Heart right ventricle (tissue), 16 donors: ENCODE measurements around the gene MIA3. TPM values are rescaled to one million over a fixed set of nuclear protein-coding genes. Genes with fewer than 3 reads are reported as not detected.

Experiments used
- ATAC-seq, 8 donors: fragments of 200-7000 bp; cut with Tn5 transposase; one replicate each; pipeline ENCODE4 v1.9.1; 2020; ENCODE audit warnings: mild to moderate bottlenecking in 8 of 8, moderate library complexity in 8 of 8, moderate number of reproducible peaks in 1 of 8
- DNase-seq, 2 donors: peaks; one replicate each; pipeline ENCODE4 v3.0.0-alpha.2; 2020
- H3K27ac ChIP-seq, 10 donors: fragments of 200-600 bp; sonication (generic) in 2 of 10; one replicate each; pipeline versions ENCODE4 v1.5.0 to v1.8.0; 2020 to 2022; ENCODE audit warnings: mild to moderate bottlenecking in 3 of 10
- H3K27me3 ChIP-seq, 7 donors: fragments of 200-600 bp; one replicate each; pipeline ENCODE4 v1.8.0; 2021 to 2022; ENCODE audit warnings: mild to moderate bottlenecking in 2 of 7
- H3K36me3 ChIP-seq, 9 donors: fragments of 200-600 bp; sonication (generic) in 1 of 9; one replicate each; pipeline versions ENCODE4 v1.5.0 to v1.8.0; 2020 to 2022; ENCODE audit warnings: mild to moderate bottlenecking in 2 of 9
- H3K4me1 ChIP-seq, 9 donors: fragments of 200-600 bp; sonication (generic) in 1 of 9; one replicate each; pipeline versions ENCODE4 v1.5.0 to v1.8.0; 2020 to 2022; ENCODE audit warnings: mild to moderate bottlenecking in 4 of 9
- H3K4me3 ChIP-seq, 10 donors: fragments of 200-600 bp; sonication (generic) in 2 of 10; one replicate each; pipeline versions ENCODE4 v1.5.0 to v1.8.0; 2020 to 2022; ENCODE audit warnings: mild to moderate bottlenecking in 7 of 10, moderate library complexity in 2 of 10
- H3K9me3 ChIP-seq, 11 donors: fragments of 200-600 bp in 10 of 11; sonication (generic) in 2 of 11; one replicate each; pipeline versions ENCODE4 v1.5.0 to v1.8.0; 2013 to 2022; ENCODE audit warnings: mild to moderate bottlenecking in 2 of 11, control low read depth in 1 of 11, moderate library complexity in 1 of 11
- WGBS, 2 donors: extraction: QIAGEN DNeasy Blood & Tissue Kit; methylation state at CpG; one replicate each; pipeline ENCODE4 v1.1.7; 2013; ENCODE audit warnings: inconsistent platforms in 1 of 2; 5-methylcytosine and 5-hydroxymethylcytosine counted together
- intact Hi-C, 10 donors: fragments of 100-400 bp; cut with DNase I; formaldehyde crosslinking; loops; one replicate each; pipeline versions ENCODE4 v1.11.1 to v1.14.2; 2022
- polyA plus RNA-seq, 2 donors: library from polyadenylated mRNA; stranded (reverse); fragments of 200-250 nt; gene quantifications; one replicate each; pipeline ENCODE4 v1.2.3, GENCODE V29; 2013
- total RNA-seq, 10 donors: library from RNA; stranded (reverse); fragmentation: NEBNext Ultra II Directional in 3 of 10; extraction: Animal tissue kit (Norgen Biotek cat#: 25700) in 3 of 10; gene quantifications; one replicate each; pipeline versions ENCODE4 v1.2.1 to v1.2.4, GENCODE V29; 2021 to 2023
- TF ChIP-seq, protein P1 (sequence below), 9 donors: fragments of 200-600 bp; sonication (generic) in 2 of 9; IDR thresholded peaks; one replicate each; pipeline versions ENCODE4 v1.5.0 to v1.8.0; 2021 to 2022; ENCODE audit warnings: antibody characterized with exemption in 9 of 9, mild to moderate bottlenecking in 5 of 9, moderate library complexity in 1 of 9
- donor health status: Arrhythmogenic right ventricular cardiomyopathy.
- donor health status: ischemic (EF 13 %, LVEDD 7.1; RV severe dilation, severe dysfunction).
- donor health status: healthy with polysubstance abuse.
- donor health status: DM: no; HTN: yes; CAD: no.
- donor health status: DM: no; HTN: no; CAD: no.
- donor health status: ischemic (EF 25% LVEDD 6.9; RV normal size, moderate dysfunction).
- donor health status: ischemic (EF 25% LVEDD 5.7; RV mildly dilated, moderate dysfunction).
- donor health status: healthy.
- donor health status: DM: yes; HTN: yes; CAD: no.
- donor health status: Ischemic cardiomyopathy.
- donor health status: ischemic (EF 35%, LVEDD 5.7; RV mildly dilated, moderate dysfunction).
- donor health status: nonischemic (EF 11% LVEDD 7.7; RV severe dilation, severe dysfunction).
- donor health status: DM: yes; HTN: yes; CAD: no.
- donor health status: PGD.
- donor health status: ischemic (EF 29% LVEDD 5.4; RV normal size, mild dysfunction).
- donor health status: nonischemic (EF 23%, LVEDD 6.1; RV moderate dilation, normal function).

MIA3 gene
- total and polyA plus RNA-seq, 12 donors: 22.8 to 72.5 (median 56.5) TPM

DNA sequence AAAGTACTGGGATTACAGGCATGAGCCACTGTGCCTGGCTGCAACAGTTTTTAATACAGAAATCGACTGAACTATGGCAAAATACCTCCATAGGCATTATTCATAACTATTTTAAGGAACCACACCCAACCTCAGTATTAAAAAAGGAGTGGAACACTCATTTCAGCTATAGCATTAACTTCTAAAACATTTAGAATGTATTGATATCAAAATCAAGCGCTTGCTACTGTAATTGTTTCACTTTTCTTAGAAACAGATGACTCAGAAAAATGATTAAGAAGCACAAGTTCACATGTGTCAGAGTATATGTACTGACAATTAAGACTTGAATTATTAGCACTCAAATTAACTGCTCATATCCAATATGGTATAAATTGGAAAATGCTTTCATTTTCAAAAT is 79.3 kb downstream of the MIA3 start:
- Histone ChIP-seq H3K4me1 (peaks cover 0 to 9% (median 0%) of the 10 kb centered on the region in 9 donors), H3K27ac (no peak overlapping the region), H3K9me3 (no peaks in the 10 kb centered on the region), H3K27me3 (no peaks in the 10 kb centered on the region), H3K36me3 (peaks cover 0 to 61% (median 19%) of the 10 kb centered on the region in 9 donors), H3K4me3 (no peak overlapping the region)
- TF ChIP-seq, protein P1, sequence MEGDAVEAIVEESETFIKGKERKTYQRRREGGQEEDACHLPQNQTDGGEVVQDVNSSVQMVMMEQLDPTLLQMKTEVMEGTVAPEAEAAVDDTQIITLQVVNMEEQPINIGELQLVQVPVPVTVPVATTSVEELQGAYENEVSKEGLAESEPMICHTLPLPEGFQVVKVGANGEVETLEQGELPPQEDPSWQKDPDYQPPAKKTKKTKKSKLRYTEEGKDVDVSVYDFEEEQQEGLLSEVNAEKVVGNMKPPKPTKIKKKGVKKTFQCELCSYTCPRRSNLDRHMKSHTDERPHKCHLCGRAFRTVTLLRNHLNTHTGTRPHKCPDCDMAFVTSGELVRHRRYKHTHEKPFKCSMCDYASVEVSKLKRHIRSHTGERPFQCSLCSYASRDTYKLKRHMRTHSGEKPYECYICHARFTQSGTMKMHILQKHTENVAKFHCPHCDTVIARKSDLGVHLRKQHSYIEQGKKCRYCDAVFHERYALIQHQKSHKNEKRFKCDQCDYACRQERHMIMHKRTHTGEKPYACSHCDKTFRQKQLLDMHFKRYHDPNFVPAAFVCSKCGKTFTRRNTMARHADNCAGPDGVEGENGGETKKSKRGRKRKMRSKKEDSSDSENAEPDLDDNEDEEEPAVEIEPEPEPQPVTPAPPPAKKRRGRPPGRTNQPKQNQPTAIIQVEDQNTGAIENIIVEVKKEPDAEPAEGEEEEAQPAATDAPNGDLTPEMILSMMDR (IDR thresholded peaks at IDR 0.05): no peak
- intact Hi-C loops: no loop called here
- ATAC-seq (no peak), DNase-seq (no peak)
- WGBS, 2 donors: 92 to 97% methylated on average over 2 of the region's 2 CpGs

DNA sequence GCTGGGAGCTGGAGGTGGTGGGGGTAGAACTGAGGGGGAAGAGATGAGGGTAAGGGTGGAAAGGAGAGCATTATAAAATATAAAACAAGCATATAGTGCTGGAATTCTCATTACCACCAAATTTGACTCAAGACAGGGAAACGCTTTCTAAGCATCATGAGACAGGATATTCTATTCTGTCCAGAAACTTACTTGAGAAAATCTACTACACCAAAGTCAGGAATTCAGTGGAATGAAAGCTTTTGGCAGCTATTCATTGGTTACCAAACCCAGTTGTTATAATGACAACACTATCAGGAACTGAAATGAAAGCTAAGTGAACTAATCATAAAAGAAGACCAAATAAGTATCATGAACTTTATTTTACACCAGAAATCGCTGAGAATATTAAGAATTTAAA is 79.9 kb downstream of the MIA3 start:
- WGBS, 2 donors: 66 to 70% methylated on average over 2 of the region's 2 CpGs
- peaks cover 0 to 9% (median 0%) of the 10 kb centered on the region in 9 donors for H3K4me1 ChIP-seq
- ATAC-seq (peak in 2 of 8 donors; percentile 7 to 23), DNase-seq (no peak)
- TF ChIP-seq, protein P1 (IDR thresholded peaks at IDR 0.05): no peak
- H3K4me3 ChIP-seq: no peak overlapping the region
- H3K27me3 ChIP-seq: no peaks in the 10 kb centered on the region
- no peaks in the 10 kb centered on the region for H3K9me3 ChIP-seq
- intact Hi-C loops: no loop called here
- peaks cover 0 to 61% (median 19%) of the 10 kb centered on the region in 9 donors for H3K36me3 ChIP-seq
- H3K27ac ChIP-seq: no peak overlapping the region

DNA sequence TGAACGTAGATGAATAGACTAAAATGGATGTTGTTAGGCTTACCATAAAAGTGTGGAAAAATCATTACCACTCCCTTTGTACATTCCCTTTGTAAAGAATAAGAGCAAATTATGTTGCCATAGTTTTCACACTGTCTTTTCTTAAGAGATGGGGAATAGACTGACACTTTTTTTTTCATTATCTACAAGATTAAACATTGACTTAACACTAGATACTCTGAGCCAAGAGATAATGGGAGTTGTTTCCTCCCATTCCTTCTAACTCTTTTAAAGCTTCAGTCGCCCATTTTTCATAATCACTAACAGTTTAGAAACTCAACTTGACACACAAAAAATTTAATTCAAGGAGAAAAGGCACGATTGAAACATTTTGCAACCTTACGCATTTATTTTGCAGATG is 84.3 kb downstream of the MIA3 start:
- peaks cover 0 to 54% (median 19%) of the 10 kb centered on the region in 9 donors for H3K36me3 ChIP-seq
- no peak for DNase-seq
- no peak for ATAC-seq
- H3K4me3 ChIP-seq: no peak overlapping the region
- intact Hi-C loops: loop anchor here in 1 of 10 donors (10.0 kb wide), 1 partner anchor 47 kb away; no protein-coding TSS in a partner anchor
- WGBS, 2 donors: 88% methylated on average over 4 of the region's 4 CpGs
- H3K4me1 ChIP-seq: peaks cover 0 to 8% (median 0%) of the 10 kb centered on the region in 9 donors
- H3K27me3 ChIP-seq: no peaks in the 10 kb centered on the region
- H3K27ac ChIP-seq: no peak overlapping the region
- TF ChIP-seq, protein P1 (IDR thresholded peaks at IDR 0.05): no peak
- peaks cover 0 to 9% (median 0%) of the 10 kb centered on the region in 11 donors for H3K9me3 ChIP-seq

DNA sequence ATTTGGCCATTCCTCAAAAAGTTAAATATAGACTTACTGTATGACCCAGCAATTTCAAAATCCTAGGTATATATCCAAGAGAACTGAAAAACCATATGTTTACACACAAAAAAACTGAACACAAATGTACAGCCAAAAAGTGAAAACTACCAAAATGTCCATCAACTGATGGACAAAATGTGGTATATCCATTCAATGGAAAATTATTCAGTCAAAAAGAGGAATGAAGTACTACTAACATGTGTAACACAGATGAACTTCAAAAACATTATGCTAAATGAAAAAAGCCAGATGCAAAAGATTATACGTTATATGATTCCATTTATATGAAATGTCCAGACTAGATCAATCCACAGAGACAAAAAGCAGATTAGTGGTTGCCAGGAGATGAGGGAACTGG is 86.4 kb downstream of the MIA3 start:
- ATAC-seq (no peak), DNase-seq (no peak)
- H3K4me3 ChIP-seq: no peak overlapping the region
- intact Hi-C loops: loop anchor here in 1 of 10 donors (10.0 kb wide), 1 partner anchor 49 kb away; no protein-coding TSS in a partner anchor
- TF ChIP-seq, protein P1 (IDR thresholded peaks at IDR 0.05): no peak
- no peaks in the 10 kb centered on the region for H3K27me3 ChIP-seq
- no peak overlapping the region for H3K27ac ChIP-seq
- WGBS, 2 donors: 93 to 94% methylated on average over 1 of the region's 1 CpG
- H3K36me3 ChIP-seq: peaks cover 0 to 46% (median 13%) of the 10 kb centered on the region in 9 donors
- peaks cover 0 to 9% (median 0%) of the 10 kb centered on the region in 11 donors for H3K9me3 ChIP-seq
- H3K4me1 ChIP-seq: peaks cover 0 to 6% (median 2%) of the 10 kb centered on the region in 9 donors
